H9 (cell line): ENCODE measurements around the gene KCTD18. TPM values are rescaled to one million over a fixed set of nuclear protein-coding genes. Genes with fewer than 3 reads are reported as not detected.

ENCODE experiments used
- DNase-seq: peaks from one replicate; pipeline ENCODE4 v3.0.0-alpha.2; 2017
- H2AFZ ChIP-seq: one replicate; pipeline ENCODE4 v1.6.1; 2013; ENCODE audit warnings: mild to moderate bottlenecking, low read length, control low read depth, moderate library complexity
- H2AK5ac ChIP-seq: 2 replicates; pipeline ENCODE4 v1.6.1; 2013; ENCODE audit warnings: low read length, control low read depth, mixed read lengths; ENCODE audit not compliant: insufficient read length
- H2BK120ac ChIP-seq: one replicate; pipeline ENCODE4 v1.6.1; 2013; ENCODE audit warnings: low read depth, mild to moderate bottlenecking, low read length, control low read depth, inconsistent platforms; ENCODE audit not compliant: poor library complexity, severe bottlenecking
- H2BK12ac ChIP-seq: 2 replicates; pipeline ENCODE4 v1.6.1; 2013; ENCODE audit warnings: low read length, control low read depth, mixed read lengths, low read depth; ENCODE audit not compliant: insufficient read length
- H2BK15ac ChIP-seq: 2 replicates; pipeline ENCODE4 v1.6.1; 2013; ENCODE audit warnings: low read depth, low read length, control low read depth
- H2BK20ac ChIP-seq: one replicate; pipeline ENCODE4 v1.6.1; 2013; ENCODE audit warnings: low read depth, mild to moderate bottlenecking, low read length, control low read depth, inconsistent platforms; ENCODE audit not compliant: poor library complexity, severe bottlenecking
- H2BK5ac ChIP-seq: 2 replicates; pipeline ENCODE4 v1.6.1; 2013; ENCODE audit warnings: low read length, control low read depth, mixed read lengths; ENCODE audit not compliant: insufficient read length
- H3K14ac ChIP-seq: 2 replicates; pipeline ENCODE4 v1.6.1; 2013; ENCODE audit warnings: low read length, control low read depth; ENCODE audit not compliant: insufficient read depth
- H3K18ac ChIP-seq: 2 replicates; pipeline ENCODE4 v1.6.1; 2013; ENCODE audit warnings: low read depth, mild to moderate bottlenecking, mixed read lengths, low read length, control low read depth; ENCODE audit not compliant: insufficient read length
- H3K23ac ChIP-seq: 2 replicates; pipeline ENCODE4 v1.6.1; 2013; ENCODE audit warnings: low read length, control low read depth, mixed read lengths, low read depth; ENCODE audit not compliant: insufficient read length
- H3K23me2 ChIP-seq: 2 replicates; pipeline ENCODE4 v1.6.1; 2013; ENCODE audit warnings: low read depth, mild to moderate bottlenecking, mixed read lengths, low read length, control low read depth; ENCODE audit not compliant: insufficient read length, poor library complexity, severe bottlenecking
- H3K27ac ChIP-seq: 2 replicates; pipeline ENCODE4 v1.5.1; 2013; ENCODE audit warnings: low read length, control low read depth, mixed read lengths, low read depth; ENCODE audit not compliant: insufficient read length
- H3K27me3 ChIP-seq: 2 replicates; pipeline ENCODE4 v1.6.1; 2013; ENCODE audit warnings: low read length, control low read depth, inconsistent platforms; ENCODE audit not compliant: insufficient read depth
- H3K4ac ChIP-seq: 2 replicates; pipeline ENCODE4 v1.6.1; 2013; ENCODE audit warnings: low read depth, mild to moderate bottlenecking, control low read depth, inconsistent platforms, low read length, moderate library complexity
- H3K4me1 ChIP-seq: 2 replicates; pipeline ENCODE4 v1.6.1; 2013; ENCODE audit warnings: low read length, control low read depth, inconsistent platforms; ENCODE audit not compliant: insufficient read depth
- H3K4me2 ChIP-seq: 2 replicates; pipeline ENCODE4 v1.6.1; 2013; ENCODE audit warnings: low read length, control low read depth, mixed read lengths; ENCODE audit not compliant: insufficient read length, insufficient read depth
- H3K56ac ChIP-seq: 2 replicates; pipeline ENCODE4 v1.6.1; 2013; ENCODE audit warnings: low read depth, mild to moderate bottlenecking, mixed read lengths, low read length, control low read depth; ENCODE audit not compliant: insufficient read length
- H3K79me1 ChIP-seq: 2 replicates; pipeline ENCODE4 v1.6.1; 2013; ENCODE audit warnings: low read depth, mild to moderate bottlenecking, moderate library complexity, low read length, control low read depth, inconsistent platforms; ENCODE audit not compliant: insufficient read depth, poor library complexity, severe bottlenecking
- H3K79me2 ChIP-seq: 2 replicates; pipeline ENCODE4 v1.6.1; 2013; ENCODE audit warnings: low read length, control low read depth, inconsistent platforms; ENCODE audit not compliant: insufficient read depth
- H3K9ac ChIP-seq: 2 replicates; pipeline ENCODE4 v1.6.1; 2013; ENCODE audit warnings: low read length, control low read depth, mixed read lengths; ENCODE audit not compliant: insufficient read length; ENCODE audit errors: extremely low read depth
- H3K9me3 ChIP-seq: one replicate; pipeline ENCODE4 v1.6.1; 2013; ENCODE audit warnings: low read depth, low read length, inconsistent platforms; ENCODE audit not compliant: control insufficient read depth
- H3T11ph ChIP-seq: one replicate; pipeline ENCODE4 v1.6.1; 2013; ENCODE audit warnings: mild to moderate bottlenecking, low read length, control low read depth, inconsistent platforms
- H4K20me1 ChIP-seq: one replicate; pipeline ENCODE4 v1.6.1; 2013; ENCODE audit not compliant: control insufficient read depth, insufficient read length, insufficient read depth
- H4K5ac ChIP-seq: 2 replicates; pipeline ENCODE4 v1.6.1; 2013; ENCODE audit warnings: low read depth, mild to moderate bottlenecking, mixed read lengths, low read length, control low read depth; ENCODE audit not compliant: insufficient read length
- H4K8ac ChIP-seq: replicated peaks from 2 replicates; pipeline ENCODE4 v1.6.1; 2013; ENCODE audit warnings: low read length, control low read depth, mixed read lengths, low read depth; ENCODE audit not compliant: insufficient read length
- H4K91ac ChIP-seq: 2 replicates; pipeline ENCODE4 v1.6.1; 2013; ENCODE audit warnings: low read depth, mild to moderate bottlenecking, moderate library complexity, mixed read lengths, low read length, control low read depth; ENCODE audit not compliant: insufficient read length
- H3K27ac Mint-ChIP-seq, 3 experiments: 2 replicates in 2 of 3; 3 replicates in 1 of 3; pipeline ENCODE4 v1.8.0; 2020 to 2021; ENCODE audit warnings: mixed read lengths in 3 of 3, mild to moderate bottlenecking in 1 of 3, moderate library complexity in 1 of 3
- H3K27me3 Mint-ChIP-seq: 2 replicates; pipeline ENCODE4 v1.8.0; 2021; ENCODE audit warnings: low read depth, mild to moderate bottlenecking, moderate library complexity, mixed read lengths
- H3K36me3 Mint-ChIP-seq, 3 experiments: 2 replicates in 2 of 3; 3 replicates in 1 of 3; pipeline ENCODE4 v1.8.0; 2020 to 2021; ENCODE audit warnings: low read depth in 3 of 3, mixed read lengths in 3 of 3; ENCODE audit not compliant: insufficient read depth in 1 of 3
- H3K4me1 Mint-ChIP-seq, 2 experiments: 2 replicates each; pipeline ENCODE4 v1.8.0; 2020; ENCODE audit warnings: mixed read lengths in 2 of 2
- H3K4me3 Mint-ChIP-seq, 2 experiments: 2 replicates in 1 of 2; 3 replicates in 1 of 2; pipeline ENCODE4 v1.8.0; 2020 to 2021; ENCODE audit warnings: mild to moderate bottlenecking in 2 of 2, mixed read lengths in 2 of 2, moderate library complexity in 1 of 2
- H3K9me3 Mint-ChIP-seq, 2 experiments: 2 replicates in 1 of 2; 3 replicates in 1 of 2; pipeline ENCODE4 v1.8.0; 2020; ENCODE audit warnings: mild to moderate bottlenecking in 2 of 2, mixed read lengths in 2 of 2, moderate library complexity in 1 of 2
- WGBS: extraction: QIAGEN DNeasy Blood & Tissue Kit; methylation state at CpG from one replicate; pipeline ENCODE4 v1.1.7; 2013; ENCODE audit warnings: missing lambda C conversion rate, low lambda C conversion rate, mixed read lengths; ENCODE audit not compliant: insufficient read length; ENCODE audit errors: extremely low coverage; 5-methylcytosine and 5-hydroxymethylcytosine counted together
- total RNA-seq: library from RNA; stranded (reverse); gene quantifications from 2 replicates; pipeline ENCODE4 v1.2.1, GENCODE V29; 2021
- TF ChIP-seq, protein P1 (sequence below): fragments of 200-600 bp; sonication (generic); conservative IDR thresholded peaks from 3 replicates; pipeline ENCODE4 v1.8.0; 2021; ENCODE audit warnings: antibody characterized with exemption, mild to moderate bottlenecking

The KCTD18 gene
- total RNA-seq, 1 experiment from 2014 or later, result 4.9 TPM

DNA sequence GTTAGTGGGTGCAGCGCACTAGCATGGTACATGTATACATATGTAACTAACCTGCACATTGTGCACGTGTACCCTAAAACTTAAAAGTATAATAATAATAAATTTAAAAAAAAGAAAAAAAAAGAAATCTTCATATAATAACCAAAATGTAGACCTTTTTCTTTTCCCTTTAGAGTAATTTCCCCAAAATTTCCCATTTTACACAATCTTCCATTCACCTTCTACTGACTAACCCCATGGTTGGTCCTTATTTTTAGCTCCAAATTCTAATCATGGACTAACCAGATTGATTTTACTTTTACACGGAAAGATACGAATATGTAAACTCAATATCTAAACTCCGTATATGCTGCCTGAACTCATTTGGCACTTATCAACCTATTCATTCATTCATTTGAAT, 7.7 kb downstream of the KCTD18 start:
- H2BK20ac ChIP-seq, result no peak overlapping the region
- Mint-ChIP-seq H3K36me3 (peaks cover 3 to 14% (median 12%) of the 10 kb centered on the region in 3 experiments; a peak in 5 of 7 replicates), H3K4me1 (peaks cover 3 to 8% of the 10 kb centered on the region in 2 experiments; a peak in 2 of 4 replicates), H3K9me3 (no peaks in the 10 kb centered on the region; a peak in 2 of 5 replicates), H3K27me3 (no peaks in the 10 kb centered on the region), H3K4me3 (no peak overlapping the region), H3K27ac (no peak overlapping the region)
- H3K4me2 ChIP-seq, result no peak overlapping the region
- no peak overlapping the region for H3K4ac ChIP-seq
- no peaks in the 10 kb centered on the region for H3K79me2 ChIP-seq
- no peak overlapping the region for H4K8ac ChIP-seq
- no peak overlapping the region for H4K91ac ChIP-seq
- H3K14ac ChIP-seq, result no peak overlapping the region
- DNase-seq, result no peak
- H3K27ac ChIP-seq, result no peak overlapping the region
- no peaks in the 10 kb centered on the region for H3K79me1 ChIP-seq
- no peaks in the 10 kb centered on the region for H3K9me3 ChIP-seq
- no peak overlapping the region for H2AK5ac ChIP-seq
- no peak overlapping the region for H3K23ac ChIP-seq
- H4K5ac ChIP-seq, result no peak overlapping the region
- H2BK15ac ChIP-seq, result no peak overlapping the region
- WGBS, result no CpG with 5 or more reads among the region's 5 CpGs
- no peaks in the 10 kb centered on the region for H3K27me3 ChIP-seq
- H3K56ac ChIP-seq, result no peak overlapping the region
- H2BK5ac ChIP-seq, result no peak overlapping the region
- TF ChIP-seq, protein P1, sequence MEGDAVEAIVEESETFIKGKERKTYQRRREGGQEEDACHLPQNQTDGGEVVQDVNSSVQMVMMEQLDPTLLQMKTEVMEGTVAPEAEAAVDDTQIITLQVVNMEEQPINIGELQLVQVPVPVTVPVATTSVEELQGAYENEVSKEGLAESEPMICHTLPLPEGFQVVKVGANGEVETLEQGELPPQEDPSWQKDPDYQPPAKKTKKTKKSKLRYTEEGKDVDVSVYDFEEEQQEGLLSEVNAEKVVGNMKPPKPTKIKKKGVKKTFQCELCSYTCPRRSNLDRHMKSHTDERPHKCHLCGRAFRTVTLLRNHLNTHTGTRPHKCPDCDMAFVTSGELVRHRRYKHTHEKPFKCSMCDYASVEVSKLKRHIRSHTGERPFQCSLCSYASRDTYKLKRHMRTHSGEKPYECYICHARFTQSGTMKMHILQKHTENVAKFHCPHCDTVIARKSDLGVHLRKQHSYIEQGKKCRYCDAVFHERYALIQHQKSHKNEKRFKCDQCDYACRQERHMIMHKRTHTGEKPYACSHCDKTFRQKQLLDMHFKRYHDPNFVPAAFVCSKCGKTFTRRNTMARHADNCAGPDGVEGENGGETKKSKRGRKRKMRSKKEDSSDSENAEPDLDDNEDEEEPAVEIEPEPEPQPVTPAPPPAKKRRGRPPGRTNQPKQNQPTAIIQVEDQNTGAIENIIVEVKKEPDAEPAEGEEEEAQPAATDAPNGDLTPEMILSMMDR, result no peak
- no peak overlapping the region for H2BK12ac ChIP-seq
- no peak overlapping the region for H3K18ac ChIP-seq
- H2AFZ ChIP-seq, result no peak overlapping the region
- H3K4me1 ChIP-seq, result peaks cover 3% of the 10 kb centered on the region; the same call in 1 of the 2 replicates
- H3K23me2 ChIP-seq, result no peaks in the 10 kb centered on the region
- H3T11ph ChIP-seq, result no peak overlapping the region
- H2BK120ac ChIP-seq, result no peak overlapping the region
- H3K9ac ChIP-seq, result no peak overlapping the region
- no peaks in the 10 kb centered on the region for H4K20me1 ChIP-seq
